Hepatocyte (in vitro differentiated cells): Measurements from ENCODE around the gene SND1.

Experiments used
- EZH2phosphoT487 ChIP-seq: fragments of 200-600 bp; sonication (generic); IDR thresholded peaks from one replicate; pipeline ENCODE4 v1.6.1; 2018; ENCODE audit warnings: antibody characterized with exemption, mild to moderate bottlenecking, low read depth, moderate library complexity; ENCODE audit not compliant: unreplicated experiment, severe bottlenecking
- TF ChIP-seq, protein P1 (sequence below): fragments of 200-600 bp; sonication (generic); IDR thresholded peaks from 2 replicates; pipeline ENCODE4 v1.5.1; 2016; ENCODE audit warnings: antibody characterized with exemption, mild to moderate bottlenecking; ENCODE audit not compliant: poor library complexity

DNA sequence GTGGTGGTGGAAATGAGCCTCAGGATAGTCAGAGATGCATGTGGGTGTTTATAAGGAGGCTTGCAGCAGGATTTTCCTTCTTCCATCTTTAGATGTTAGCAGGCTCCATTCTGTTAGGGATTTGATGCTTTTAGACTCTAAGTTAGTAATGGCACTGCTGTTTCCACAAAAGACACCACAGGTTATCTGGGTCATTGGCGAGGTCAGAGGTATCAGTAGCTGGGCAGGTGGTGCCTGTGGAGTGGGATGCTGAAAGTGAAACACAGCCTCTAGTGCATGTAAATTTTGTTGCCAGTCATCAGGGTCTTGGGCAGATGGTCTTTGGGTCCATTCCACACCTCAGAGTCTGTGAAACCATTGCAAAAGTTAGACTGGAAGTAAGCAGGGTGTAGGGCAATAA, 33.2 kb upstream of the SND1 start:
- TF ChIP-seq, protein P1, sequence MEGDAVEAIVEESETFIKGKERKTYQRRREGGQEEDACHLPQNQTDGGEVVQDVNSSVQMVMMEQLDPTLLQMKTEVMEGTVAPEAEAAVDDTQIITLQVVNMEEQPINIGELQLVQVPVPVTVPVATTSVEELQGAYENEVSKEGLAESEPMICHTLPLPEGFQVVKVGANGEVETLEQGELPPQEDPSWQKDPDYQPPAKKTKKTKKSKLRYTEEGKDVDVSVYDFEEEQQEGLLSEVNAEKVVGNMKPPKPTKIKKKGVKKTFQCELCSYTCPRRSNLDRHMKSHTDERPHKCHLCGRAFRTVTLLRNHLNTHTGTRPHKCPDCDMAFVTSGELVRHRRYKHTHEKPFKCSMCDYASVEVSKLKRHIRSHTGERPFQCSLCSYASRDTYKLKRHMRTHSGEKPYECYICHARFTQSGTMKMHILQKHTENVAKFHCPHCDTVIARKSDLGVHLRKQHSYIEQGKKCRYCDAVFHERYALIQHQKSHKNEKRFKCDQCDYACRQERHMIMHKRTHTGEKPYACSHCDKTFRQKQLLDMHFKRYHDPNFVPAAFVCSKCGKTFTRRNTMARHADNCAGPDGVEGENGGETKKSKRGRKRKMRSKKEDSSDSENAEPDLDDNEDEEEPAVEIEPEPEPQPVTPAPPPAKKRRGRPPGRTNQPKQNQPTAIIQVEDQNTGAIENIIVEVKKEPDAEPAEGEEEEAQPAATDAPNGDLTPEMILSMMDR, result no peak
- TF ChIP-seq EZH2phosphoT487, result no peak
